Measurements from ENCODE around the gene SLC16A11.

The SLC16A11 gene

GRCh38 chr17:7005716-7006115 is 38.2 kb downstream of the SLC16A11 start:
- no peak overlapping the region for H3K27ac ChIP-seq
- no peak for TF ChIP-seq CTCF (conservative IDR thresholded peaks at IDR 0.05)

- TF ChIP-seq CTCF (conservative IDR thresholded peaks at IDR 0.05), result peak; percentile 69
- H3K27ac ChIP-seq, result no peak overlapping the region
These were observed 39.3 kb downstream of the SLC16A11 start for GRCh38 chr17:7004398-7005253.

- no peak for TF ChIP-seq CTCF (conservative IDR thresholded peaks at IDR 0.05)
- no peak overlapping the region for H3K27ac ChIP-seq
These were observed 40.1 kb downstream of the SLC16A11 start for GRCh38 chr17:7003745-7004144.

- no peak overlapping the region for H3K27ac ChIP-seq
- TF ChIP-seq CTCF (conservative IDR thresholded peaks at IDR 0.05), result no peak
These were observed 41.4 kb downstream of the SLC16A11 start for GRCh38 chr17:7002288-7003047.

GRCh38 chr17:7001318-7001961 is 42.5 kb downstream of the SLC16A11 start:
- peak; percentile 36; the same call in 1 of the 2 replicates for TF ChIP-seq CTCF (conservative IDR thresholded peaks at IDR 0.05)
- H3K27ac ChIP-seq, result no peak overlapping the region

- no peak for TF ChIP-seq CTCF (conservative IDR thresholded peaks at IDR 0.05)
- H3K27ac ChIP-seq, result no peak overlapping the region
These were observed 44.9 kb downstream of the SLC16A11 start for GRCh38 chr17:6998855-6999508.
